ENCODE measurements around the gene ARHGAP1.

DNA sequence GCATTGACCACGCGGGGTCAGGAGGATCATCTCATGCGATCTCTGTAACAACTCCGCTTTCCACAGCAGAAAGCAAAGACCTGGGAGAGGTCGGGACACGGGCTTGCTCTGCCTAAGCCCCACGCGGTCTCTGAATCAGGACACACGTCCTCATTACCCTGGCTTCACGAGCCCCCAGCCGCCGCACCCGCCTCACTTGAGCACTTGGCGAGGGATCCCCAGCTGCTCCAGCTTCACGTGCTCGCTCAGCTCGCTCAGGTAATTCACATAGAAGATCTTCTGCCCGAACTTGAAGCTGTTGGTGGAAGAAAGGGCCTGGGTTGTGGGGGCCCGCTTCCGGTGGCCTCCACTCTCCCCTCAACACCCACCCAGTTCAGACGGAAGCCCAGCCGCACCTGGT, 19.6 kb downstream of the ARHGAP1 start:
- TF ChIP-seq CTCF (conservative IDR thresholded peaks at IDR 0.05) = no peak
- no peak for TF ChIP-seq EZH2 (IDR thresholded peaks at IDR 0.05; ENCODE audit: low read depth)
